Activated gamma-delta T cell (primary cell): Measurements from ENCODE around the gene MTFR1L.
A peak's percentile ranks its signal among the peaks of the same experiment; 100 is the strongest.
"Not testable (repeated sequence)": the region's sequence is repeated elsewhere in the genome, so short reads cannot be mapped to it uniquely, and the experiment has no call there.

Experiments used
- DNase-seq: peaks from one replicate; lab custom pipeline; 2025; lab: John Stamatoyannopoulos, UW

The MTFR1L gene

DNA sequence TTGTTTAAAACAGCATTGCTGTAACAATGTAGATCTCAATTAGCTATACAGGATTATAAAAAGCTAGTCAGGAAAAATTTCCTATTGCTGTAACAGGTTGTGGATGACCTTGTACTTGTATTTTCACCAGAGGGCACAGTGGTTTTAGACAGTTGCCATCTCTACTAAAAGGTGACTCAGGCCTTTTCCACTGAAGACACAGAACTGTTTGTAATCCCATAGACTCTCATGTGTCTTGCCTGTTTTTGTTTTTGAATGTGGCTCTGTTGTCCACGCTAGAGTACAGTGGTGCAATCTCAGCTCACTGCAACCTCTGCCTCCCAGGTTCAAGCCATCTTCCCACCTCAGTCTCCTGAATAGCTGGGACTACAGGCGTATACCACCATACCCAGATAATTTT, 5.9 kb downstream of the MTFR1L start:
- no peak for DNase-seq

DNA sequence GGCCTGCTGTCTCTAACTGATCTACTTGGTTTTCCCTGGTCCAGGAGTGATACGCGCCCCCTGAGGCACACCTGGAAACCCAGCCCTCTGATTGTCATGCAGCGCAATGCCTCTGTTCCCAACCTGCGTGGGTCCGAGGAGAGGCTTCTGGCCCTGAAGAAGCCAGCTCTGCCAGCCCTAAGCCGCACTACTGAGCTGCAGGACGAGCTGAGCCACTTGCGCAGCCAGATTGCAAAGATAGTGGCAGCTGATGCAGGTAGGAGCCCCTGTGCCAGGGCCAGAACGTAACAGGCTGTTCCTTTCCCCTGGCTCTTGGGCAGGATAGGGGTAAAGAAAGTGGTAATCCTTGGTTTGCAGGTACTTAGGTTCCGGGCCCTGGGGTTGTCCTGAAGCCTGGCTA, 6.8 kb downstream of the MTFR1L start:
- no peak for DNase-seq

DNA sequence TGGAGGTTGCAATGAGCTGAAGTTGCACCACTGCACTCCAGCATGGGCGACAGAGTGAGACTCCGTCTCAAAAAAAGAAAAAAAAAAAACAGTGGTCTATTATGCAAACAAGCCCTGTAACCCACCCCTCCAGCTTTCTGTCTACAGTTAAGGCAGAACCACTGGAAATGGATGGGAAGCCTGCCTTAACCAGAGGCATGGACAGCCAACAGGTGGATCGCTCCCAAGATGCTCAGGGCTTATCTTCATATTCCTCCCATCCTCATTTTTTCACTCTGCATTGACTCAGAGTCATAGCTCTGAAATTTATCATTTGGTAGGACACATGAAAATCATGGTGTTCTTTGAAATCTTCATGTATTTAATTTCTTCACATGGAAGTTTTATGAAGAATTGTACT, 8.7 kb downstream of the MTFR1L start:
- no peak for DNase-seq

DNA sequence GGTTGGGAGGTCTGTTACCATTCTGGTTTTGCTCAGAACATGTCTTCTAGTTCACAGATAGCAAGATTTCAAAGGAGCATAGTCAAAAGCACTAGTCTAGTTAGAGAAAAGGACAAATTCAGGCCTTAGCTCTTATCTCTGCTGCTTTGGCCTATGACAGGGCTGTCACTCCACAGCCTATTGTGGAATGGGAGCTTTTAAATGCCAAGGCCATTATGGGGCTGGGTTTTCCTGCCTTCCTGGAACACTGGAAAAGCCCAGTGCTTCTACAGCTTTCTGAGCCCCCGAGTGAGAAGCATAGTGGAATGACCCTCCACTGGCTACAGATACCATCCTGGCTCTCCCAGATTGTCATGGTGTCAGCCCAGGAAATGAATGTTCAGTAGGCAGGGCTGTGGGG, 9.3 kb downstream of the MTFR1L start:
- DNase-seq, result no peak

DNA sequence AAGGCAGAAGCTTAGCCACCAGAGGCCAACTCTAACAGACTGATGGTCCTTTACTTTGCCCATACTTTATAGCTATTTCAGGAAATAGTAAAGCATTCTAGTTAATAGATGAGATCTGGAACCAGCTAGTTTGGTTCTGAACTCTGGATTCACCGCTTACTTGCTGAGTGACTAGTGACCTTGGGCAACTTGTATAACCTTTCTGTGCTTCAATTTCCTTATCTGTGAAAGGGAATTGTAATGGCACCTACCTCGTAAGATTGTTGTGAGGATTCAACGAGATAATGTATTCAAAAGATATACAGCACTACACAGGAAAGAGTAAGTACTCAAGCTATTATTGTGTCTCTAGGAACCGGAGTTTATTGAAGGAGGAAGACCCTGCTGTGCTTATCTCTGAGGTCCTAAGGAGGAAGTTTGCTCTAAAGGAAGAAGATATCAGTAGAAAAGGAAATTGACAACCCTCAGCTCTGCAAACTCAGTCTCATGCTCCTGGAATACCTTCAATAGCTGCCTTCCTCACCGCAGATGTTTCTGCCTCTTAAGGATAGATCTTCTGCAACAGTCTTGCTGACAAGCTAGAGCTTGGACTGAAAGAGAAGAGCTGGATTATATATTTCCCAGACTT, 11.9 kb downstream of the MTFR1L start:
- DNase-seq, result no peak

DNA sequence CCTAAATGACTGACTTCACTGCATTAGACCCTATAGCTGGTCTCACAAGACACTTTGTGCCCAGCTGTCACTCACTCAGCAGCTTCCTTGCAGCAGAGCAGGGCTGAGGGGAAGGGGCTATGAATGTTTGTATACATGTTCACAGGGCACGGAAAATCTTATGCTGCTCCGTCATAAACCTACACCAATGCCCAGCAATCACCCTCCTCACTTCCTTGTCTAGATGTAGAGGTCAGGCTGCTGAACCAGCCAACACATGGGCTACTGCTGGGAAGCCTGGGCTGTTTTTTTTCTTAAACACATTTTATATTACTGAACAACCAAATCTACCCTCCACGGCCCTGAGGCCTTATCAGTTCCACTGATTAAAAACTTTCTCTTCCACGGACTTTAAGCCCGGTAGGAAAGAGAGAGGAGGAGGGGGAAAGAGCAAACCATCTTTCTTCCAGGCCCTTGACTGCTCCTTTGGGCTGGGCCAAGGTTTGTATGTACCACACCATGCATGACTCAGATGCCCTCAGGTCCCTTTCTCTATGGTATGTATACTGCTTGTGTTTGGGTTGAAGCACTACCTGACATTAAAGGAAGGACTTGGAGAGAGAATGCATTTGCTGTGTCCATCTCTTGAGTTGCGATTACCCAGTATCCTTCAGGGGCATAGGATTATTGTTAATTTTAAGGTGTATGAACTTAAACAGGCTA, 12.7 kb downstream of the MTFR1L start:
- DNase-seq, result no peak

DNA sequence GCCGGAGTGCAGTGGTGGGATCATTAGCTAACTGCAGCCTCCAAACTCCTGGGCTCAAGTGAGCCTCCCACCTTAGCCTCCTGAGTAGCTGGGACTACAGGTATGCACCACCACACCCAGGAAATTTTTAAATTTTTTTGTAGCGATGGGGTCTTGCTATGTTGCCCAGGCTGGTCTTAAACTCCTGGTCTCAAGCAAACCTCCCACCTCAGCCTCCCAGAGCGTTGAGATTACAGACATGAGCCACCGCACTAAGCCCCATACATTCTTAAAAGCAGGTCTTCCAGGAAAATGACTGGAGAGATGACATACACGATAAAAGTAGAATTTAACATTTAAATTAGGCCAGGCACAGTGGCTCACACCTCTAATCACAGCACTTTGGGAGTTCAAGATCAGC, 13.4 kb downstream of the MTFR1L start:
- no peak for DNase-seq

DNA sequence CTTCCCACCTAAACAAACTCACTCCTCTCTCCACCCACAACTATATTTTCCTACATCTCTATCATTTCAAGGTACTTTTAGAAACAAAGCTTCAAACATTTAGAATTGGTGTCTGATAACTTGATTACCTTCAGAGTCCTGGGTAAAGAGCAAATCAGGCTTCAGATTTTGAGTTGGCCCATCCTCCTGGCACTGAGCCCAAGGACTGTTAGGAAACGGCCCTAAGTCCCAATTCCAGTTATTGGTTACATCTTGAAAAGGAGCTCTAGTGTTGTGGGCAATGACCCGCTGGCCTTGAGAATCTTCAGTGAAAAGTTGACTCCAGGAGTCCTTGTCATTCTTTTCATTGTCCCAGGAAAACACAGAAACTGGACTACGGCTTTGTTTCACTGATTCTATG, 15.1 kb downstream of the MTFR1L start:
- no peak for DNase-seq

DNA sequence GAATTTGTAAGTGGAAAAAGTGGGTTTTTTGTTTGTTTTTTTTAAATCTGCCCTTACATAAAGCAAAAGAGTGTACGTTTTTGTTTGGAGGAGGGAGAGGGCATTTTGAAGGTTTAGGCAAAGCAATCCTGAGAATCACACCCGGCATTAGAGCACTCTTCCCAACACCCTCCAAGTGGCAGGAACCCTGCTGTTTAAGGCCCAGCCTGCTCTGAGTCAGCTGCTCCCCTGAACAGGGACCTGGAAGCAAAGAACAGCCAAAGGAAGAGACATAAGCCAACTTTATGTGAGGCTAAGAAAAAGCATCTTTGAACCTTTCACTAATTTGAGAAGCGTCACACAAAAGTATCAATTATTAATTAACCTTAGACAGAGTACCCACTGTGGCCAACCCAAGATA, 16.9 kb downstream of the MTFR1L start:
- DNase-seq, result no peak

DNA sequence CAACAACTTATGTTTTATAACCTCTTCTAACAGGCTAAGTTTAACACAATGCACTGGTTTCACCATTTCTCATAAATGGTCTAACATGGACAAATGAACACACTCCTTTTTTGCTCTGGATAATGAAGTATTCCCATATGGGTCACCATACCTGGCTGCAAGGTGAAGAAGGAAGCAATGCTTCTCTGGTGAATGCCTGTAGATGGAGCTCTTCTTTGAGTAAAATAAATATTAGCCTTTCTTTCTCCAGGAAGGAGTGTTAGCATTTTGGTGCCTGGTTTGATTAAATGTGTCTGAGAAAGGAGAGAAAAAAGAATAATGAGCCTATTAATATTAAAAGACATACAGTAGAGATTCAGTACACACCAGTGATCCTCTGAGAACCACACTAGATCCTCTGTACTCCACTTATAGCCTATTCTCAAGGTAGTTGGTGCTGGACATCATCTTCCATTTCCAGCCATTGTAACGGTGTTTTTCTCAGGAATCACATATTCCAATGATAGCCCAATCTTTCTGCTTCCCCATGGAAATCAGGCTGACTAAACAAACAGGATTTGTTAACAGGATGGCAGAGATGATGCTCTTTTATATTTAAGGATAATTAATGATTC, 17.6 kb downstream of the MTFR1L start:
- DNase-seq, result no peak

DNA sequence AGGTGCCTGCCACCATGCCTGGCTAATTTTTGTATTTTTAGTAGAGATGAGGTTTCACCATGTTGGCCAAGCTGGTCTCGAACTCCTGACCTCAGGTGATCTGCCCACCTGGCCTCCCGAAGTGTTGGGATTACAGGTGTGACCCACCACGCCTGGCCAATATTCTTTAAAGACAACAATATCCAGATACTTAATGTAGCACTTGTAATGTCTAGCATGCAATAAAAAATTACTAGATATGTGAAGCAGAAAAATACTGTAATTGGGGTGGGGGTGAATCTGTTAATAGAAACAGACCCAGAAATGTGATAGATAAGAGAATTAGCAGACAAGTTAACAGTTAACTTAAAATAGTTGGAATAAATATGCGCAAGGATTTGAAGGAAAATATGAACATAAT, 20.1 kb downstream of the MTFR1L start:
- DNase-seq, result not testable (repeated sequence)

DNA sequence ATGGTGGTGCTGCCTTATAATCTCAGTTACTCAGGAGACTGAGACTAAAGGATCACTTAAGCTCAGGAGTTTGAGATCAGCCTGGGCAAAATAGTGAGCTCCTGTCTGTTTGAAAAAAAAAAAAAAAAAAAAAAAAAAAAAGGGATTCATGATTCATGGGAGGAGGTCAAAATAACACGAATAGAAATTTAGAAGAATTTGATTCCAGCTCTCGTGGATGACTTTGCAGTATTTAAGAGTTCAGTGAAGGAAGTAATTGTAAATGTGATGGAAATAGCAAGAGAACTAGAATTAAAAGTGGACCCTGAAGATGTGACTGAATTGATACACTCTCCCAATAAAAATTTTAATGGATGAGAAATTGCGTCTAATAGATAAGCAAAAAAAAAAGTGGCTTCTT, 23.7 kb downstream of the MTFR1L start:
- DNase-seq, result no peak

DNA sequence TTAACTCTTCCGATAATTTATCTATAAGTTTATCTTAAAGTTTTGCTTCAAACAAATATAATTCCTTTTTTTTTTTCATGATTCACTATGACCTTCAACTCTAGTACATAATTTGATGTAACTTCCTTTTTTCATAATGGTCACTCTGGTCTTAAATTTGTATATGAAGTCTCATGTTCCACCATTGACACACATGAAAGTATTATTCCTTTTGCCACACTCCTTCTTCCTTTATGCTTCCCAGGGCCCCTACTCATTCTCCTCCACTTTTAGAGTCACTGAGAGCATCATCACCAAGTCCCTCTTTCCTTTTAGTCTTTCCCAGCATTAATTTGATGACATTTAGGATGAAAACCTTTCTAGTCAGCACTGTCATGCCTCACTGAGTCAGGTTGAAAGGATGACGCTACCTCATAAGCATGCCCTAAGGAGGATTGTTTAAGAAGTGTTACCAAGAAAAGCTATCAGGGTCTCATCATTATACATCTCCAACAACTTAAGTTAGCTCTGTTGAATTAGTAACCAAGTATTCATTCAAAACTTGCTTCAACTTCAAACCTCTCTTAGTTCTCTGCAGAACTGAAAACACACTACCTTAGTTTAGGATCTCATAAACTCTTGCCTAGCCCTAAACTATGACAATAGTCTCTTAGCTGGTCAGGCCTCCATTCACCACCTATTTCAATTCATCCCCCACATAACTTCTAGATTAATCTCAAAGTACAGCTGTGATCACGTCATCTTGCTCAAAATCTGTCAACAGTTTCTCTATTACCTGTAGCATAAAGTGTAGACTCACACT, 25.0 kb downstream of the MTFR1L start:
- DNase-seq, result no peak

DNA sequence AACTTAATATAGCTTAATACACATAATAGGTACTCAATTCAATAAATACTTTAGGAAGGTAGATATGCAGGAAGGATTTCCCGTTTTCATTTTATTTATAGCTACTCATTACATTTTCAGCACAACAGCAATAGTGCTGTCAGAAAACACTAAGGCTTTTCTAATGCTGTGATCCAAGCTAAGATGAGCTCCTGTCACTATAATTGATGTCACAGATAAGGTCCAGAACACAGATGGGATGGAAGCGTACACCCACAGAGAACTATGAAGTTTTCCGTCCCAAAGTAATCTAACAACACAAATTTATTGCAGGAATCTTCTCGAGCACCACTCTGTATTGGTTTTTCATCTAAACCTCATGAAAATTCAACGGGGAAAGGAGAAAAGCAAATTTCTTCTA, 25.9 kb downstream of the MTFR1L start:
- DNase-seq, result no peak

DNA sequence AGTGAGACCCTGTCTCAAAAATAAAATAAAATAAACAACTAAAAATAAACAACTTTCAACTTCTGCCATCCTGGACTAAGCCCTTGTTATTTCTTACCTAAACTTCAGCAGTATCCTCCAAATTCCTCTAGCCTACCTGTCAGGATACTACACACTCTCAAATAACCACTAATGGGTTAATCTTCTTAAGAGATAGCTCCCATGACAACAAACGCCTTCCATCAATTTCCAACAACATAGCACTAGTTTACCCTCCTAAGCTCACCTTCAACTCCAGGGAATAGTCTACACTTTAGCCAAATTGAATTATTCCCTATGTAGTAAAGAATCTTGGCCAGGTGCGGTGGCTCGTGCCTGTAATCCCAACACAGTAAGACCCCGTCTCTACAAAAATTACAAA, 28.2 kb downstream of the MTFR1L start:
- no peak for DNase-seq

DNA sequence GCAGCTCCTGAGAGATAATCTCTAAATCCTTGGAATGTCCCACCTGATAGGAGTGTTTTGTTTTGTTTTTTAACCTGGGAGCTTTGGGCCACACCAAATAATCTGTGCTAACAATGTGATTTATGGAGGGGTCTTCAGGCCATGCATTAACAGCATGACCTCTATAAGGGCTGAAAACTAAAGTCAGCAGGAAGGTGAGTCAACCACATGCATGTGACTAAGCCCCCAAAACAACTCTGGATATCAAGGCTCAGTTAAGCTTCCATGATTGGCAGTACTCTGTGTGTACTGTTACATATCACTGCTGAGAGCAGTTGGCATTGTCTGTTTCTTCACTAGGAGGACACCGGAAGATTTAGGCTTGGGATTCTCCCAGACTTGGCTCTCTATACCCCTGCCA, 28.8 kb downstream of the MTFR1L start:
- DNase-seq, result no peak

DNA sequence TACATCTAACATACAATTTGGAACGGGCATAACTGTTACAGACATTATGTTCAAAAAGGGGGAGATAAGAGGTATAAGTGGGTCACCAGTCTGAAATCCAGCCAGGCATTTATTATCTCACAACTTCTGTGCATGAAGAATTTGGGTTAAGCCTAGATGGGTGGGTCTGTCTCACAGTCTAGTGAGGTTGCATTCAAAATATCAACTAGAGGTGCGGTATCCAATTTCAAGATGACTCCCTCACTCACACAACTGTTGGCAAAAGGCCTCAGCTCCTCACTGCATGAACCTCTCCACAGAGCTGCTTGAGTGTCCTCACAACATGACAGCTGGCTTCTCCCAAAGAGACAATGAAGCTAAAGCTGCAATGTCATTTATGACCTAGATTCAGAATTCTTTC, 34.8 kb downstream of the MTFR1L start:
- DNase-seq, result no peak

DNA sequence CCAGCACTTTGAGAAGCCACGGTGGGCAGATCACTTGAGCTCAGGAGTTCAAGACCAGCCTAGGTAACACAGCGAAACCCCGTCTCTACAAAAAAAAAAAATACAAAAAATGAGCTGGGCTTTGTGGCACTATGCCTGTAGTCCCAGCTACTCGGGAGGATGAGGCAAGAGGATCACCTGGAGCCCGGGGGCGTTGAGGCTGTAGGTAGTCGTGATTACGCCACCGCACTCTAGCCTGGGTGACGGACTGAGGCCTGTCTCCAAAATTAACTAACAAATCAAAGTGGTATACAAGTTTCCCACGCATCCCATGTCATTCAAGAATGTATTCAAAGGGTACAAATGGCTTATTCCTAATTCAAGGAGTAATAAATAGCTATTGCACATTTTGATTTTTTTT, 37.1 kb downstream of the MTFR1L start:
- no peak for DNase-seq

DNA sequence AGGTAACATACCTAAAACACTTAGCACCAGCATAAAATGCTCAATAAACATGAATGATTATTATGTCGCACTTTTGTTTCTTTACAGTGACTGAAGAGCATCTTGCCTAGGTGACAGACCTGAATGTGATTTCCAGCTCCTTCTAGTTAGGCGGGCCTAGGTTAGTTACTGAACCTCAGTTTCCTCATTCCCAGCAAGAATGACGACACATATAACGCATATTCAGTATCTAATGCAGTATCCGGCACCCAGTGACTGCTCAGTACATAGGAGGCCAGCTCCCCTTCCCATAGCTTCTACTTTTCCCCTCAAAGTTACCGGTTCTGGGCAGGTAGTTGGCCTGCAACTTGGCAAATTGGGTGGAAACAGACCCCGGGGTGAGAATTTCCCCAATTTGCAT, 38.7 kb downstream of the MTFR1L start:
- DNase-seq, result no peak

DNA sequence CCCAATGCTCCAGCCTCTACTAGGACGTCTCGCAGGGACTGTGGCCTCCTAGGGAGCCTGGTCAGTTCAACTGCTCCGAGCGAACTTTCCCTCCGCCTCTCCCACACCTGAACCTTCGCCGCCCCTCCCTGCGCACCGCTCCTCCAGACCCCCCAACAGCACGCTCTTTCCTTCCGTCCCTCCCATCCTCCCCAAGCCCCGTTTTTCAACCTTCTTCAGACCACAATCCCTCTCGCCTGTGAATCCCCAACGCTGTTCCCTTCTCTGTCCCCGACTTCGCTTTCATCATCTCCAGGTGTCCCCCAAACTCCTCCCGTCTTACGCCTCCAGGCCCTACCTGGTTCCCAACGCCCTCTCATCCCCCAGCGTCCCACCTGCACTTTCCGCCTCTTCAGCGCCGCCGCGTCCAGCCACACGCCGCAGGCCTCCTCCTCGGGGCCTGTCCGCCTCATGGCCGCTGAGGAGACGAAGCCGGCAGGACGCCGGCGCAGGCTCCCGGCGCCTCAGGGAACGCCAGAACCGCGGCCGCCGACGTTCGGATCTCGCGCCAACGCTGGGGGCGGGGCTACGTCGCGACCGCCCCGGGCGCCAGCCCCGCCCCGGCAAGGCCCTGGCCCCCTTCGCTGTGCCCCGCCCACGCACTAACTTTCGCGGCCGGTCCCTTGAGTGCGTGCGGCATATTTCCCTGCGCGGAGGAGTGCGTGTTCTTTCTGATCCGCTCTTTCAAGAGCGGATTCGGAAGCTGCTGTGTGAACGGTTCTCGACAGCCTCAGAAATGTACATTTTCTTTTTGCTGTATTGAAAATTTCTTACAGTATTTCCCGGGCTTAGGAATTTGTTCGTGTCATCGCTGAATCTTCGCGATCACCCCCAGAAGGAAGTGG, 39.4 kb downstream of the MTFR1L start, which contains the start of gene AUNIP:
Gene AUNIP, minus strand, starts transcription at position 552 of the 884 bp plus-strand sequence. Its CDS starts 100 bp downstream, at position 452.
- peak; percentile 74 for DNase-seq
